H1 (cell line): ENCODE results near the gene ACYP2. TPM values are rescaled to one million over a fixed set of nuclear protein-coding genes. Genes with fewer than 3 reads are reported as not detected.

Experiments used
- CTCF ChIA-PET: fragments of 300-600 bp; sonication (Branson Sonifier 250); formaldehyde crosslinking; loops from one replicate; lab custom pipeline; 2021; ENCODE audit not compliant: partially characterized antibody; lab: Charles Lee
- POLR2A ChIA-PET: fragments of 300-600 bp; sonication (Branson Sonifier 250); formaldehyde crosslinking; loops from one replicate; lab custom pipeline; 2021; ENCODE audit warnings: inconsistent platforms; ENCODE audit not compliant: partially characterized antibody; lab: Charles Lee
- DNase-seq, 2 experiments: peaks; one replicate each; pipeline versions ENCODE4 v3.0.0 to v3.0.0-alpha.2; 2010 to 2022; ENCODE audit warnings: low spot score in 2 of 2, low read depth in 1 of 2, mixed read lengths in 1 of 2
- FAIRE-seq: peaks from 2 replicates; lab custom pipeline; 2011; peaks lifted over from hg19 to GRCh38; lab: Jason Lieb, UNC
- H2AFZ ChIP-seq: 2 replicates; pipeline ENCODE4 v1.8.1; 2012; ENCODE audit warnings: low read length, inconsistent platforms
- H2AK5ac ChIP-seq: 2 replicates; pipeline ENCODE4 v1.6.1; 2013; ENCODE audit warnings: low read depth, low read length
- H2BK120ac ChIP-seq: replicated peaks from 2 replicates; pipeline ENCODE3; 2013; ENCODE audit warnings: low read depth, low read length, inconsistent platforms
- H2BK12ac ChIP-seq: 2 replicates; pipeline ENCODE4 v1.6.1; 2013; ENCODE audit warnings: low read depth, low read length
- H2BK15ac ChIP-seq: 2 replicates; pipeline ENCODE4 v1.6.1; 2013; ENCODE audit warnings: low read length
- H2BK20ac ChIP-seq: 2 replicates; pipeline ENCODE4 v1.6.1; 2013; ENCODE audit warnings: low read length
- H2BK5ac ChIP-seq: 2 replicates; pipeline ENCODE4 v1.6.1; 2013; ENCODE audit warnings: low read depth, low read length
- H3K14ac ChIP-seq: 2 replicates; pipeline ENCODE4 v1.6.1; 2013; ENCODE audit warnings: inconsistent platforms; ENCODE audit not compliant: insufficient read length
- H3K18ac ChIP-seq: 2 replicates; pipeline ENCODE4 v1.6.1; 2013; ENCODE audit warnings: low read length; ENCODE audit errors: extremely low read depth
- H3K23ac ChIP-seq: 2 replicates; pipeline ENCODE4 v1.6.1; 2013; ENCODE audit warnings: inconsistent platforms; ENCODE audit not compliant: insufficient read length
- H3K23me2 ChIP-seq: 2 replicates; pipeline ENCODE4 v1.6.1; 2013; ENCODE audit warnings: low read depth, low read length
- H3K27ac ChIP-seq: 2 replicates; pipeline ENCODE4 v1.6.1; 2011; ENCODE audit warnings: low read depth, low read length, inconsistent platforms
- H3K27me3 ChIP-seq, 4 experiments: replicated peaks in 1 of 4; 1 replicate in 1 of 4; 2 replicates in 3 of 4; pipeline versions ENCODE4 v1.6.1 to v1.8.1; 2011 to 2013; ENCODE audit warnings: low read length in 3 of 4, mild to moderate bottlenecking in 3 of 4, inconsistent platforms in 2 of 4, mixed read lengths in 2 of 4, moderate library complexity in 1 of 4; ENCODE audit not compliant: control insufficient read depth in 3 of 4, insufficient read depth in 3 of 4; ENCODE audit errors: extremely low read depth in 1 of 4
- H3K36me3 ChIP-seq, 4 experiments: 2 replicates each; pipeline versions ENCODE4 v1.6.1 to v1.8.1; 2011 to 2013; ENCODE audit warnings: mild to moderate bottlenecking in 4 of 4, low read length in 3 of 4, moderate library complexity in 2 of 4, control low read depth in 1 of 4, inconsistent platforms in 1 of 4; ENCODE audit not compliant: insufficient read depth in 4 of 4, control insufficient read depth in 2 of 4
- H3K4ac ChIP-seq: replicated peaks from 2 replicates; pipeline ENCODE3; 2013; ENCODE audit warnings: low read length, low read depth, mixed read lengths, inconsistent platforms; ENCODE audit not compliant: insufficient read length
- H3K4me1 ChIP-seq, 4 experiments: replicated peaks in 1 of 4; 1 replicate in 1 of 4; 2 replicates in 3 of 4; pipeline versions ENCODE4 v1.6.1 to v1.8.1; 2011 to 2013; ENCODE audit warnings: low read length in 3 of 4, inconsistent platforms in 2 of 4, mixed read lengths in 1 of 4; ENCODE audit not compliant: insufficient read depth in 4 of 4, control insufficient read depth in 3 of 4
- H3K4me2 ChIP-seq, 2 experiments: 2 replicates each; pipeline versions ENCODE4 v1.6.1 to v1.8.1; 2011 to 2013; ENCODE audit warnings: low read depth in 2 of 2, low read length in 2 of 2, control low read depth in 1 of 2, inconsistent platforms in 1 of 2, mild to moderate bottlenecking in 1 of 2; ENCODE audit not compliant: insufficient read depth in 1 of 2
- H3K4me3 ChIP-seq, 4 experiments: fragments of 200-600, 300-600 bp in 1 of 4; sonication (generic), shearing (Covaris generic), sonication (Bioruptor Twin) in 1 of 4; 2 replicates each; pipeline versions ENCODE4 v1.5.1 to v1.8.1; 2011 to 2016; ENCODE audit warnings: low read length in 4 of 4, low read depth in 3 of 4, control low read depth in 2 of 4, inconsistent platforms in 2 of 4, mild to moderate bottlenecking in 2 of 4, mixed read lengths in 1 of 4, moderate library complexity in 1 of 4; ENCODE audit not compliant: insufficient read depth in 2 of 4; ENCODE audit errors: extremely low read depth in 1 of 4
- H3K56ac ChIP-seq: replicated peaks from 2 replicates; pipeline ENCODE3; 2013; ENCODE audit warnings: low read depth, mild to moderate bottlenecking, mixed read lengths, low read length, inconsistent platforms; ENCODE audit not compliant: insufficient read length
- H3K79me1 ChIP-seq: 2 replicates; pipeline ENCODE4 v1.6.1; 2013; ENCODE audit warnings: low read depth, low read length, control low read depth
- H3K79me2 ChIP-seq, 2 experiments: 2 replicates each; pipeline versions ENCODE4 v1.6.1 to v1.8.1; 2012 to 2013; ENCODE audit warnings: low read length in 2 of 2, mild to moderate bottlenecking in 2 of 2, inconsistent platforms in 1 of 2; ENCODE audit not compliant: insufficient read depth in 2 of 2, control insufficient read depth in 1 of 2
- H3K9ac ChIP-seq, 4 experiments: replicated peaks in 1 of 4; 1 replicate in 1 of 4; 2 replicates in 3 of 4; pipeline versions ENCODE4 v1.6.1 to v1.8.1; 2011 to 2013; ENCODE audit warnings: low read depth in 3 of 4, low read length in 3 of 4, control low read depth in 2 of 4, mild to moderate bottlenecking in 2 of 4, moderate library complexity in 2 of 4, inconsistent platforms in 1 of 4; ENCODE audit errors: extremely low read depth in 1 of 4
- H3K9me3 ChIP-seq, 2 experiments: 2 replicates each; pipeline versions ENCODE4 v1.6.1 to v1.8.1; 2012 to 2013; ENCODE audit warnings: mild to moderate bottlenecking in 2 of 2, moderate library complexity in 2 of 2, control low read depth in 1 of 2, inconsistent platforms in 1 of 2, low read depth in 1 of 2, low read length in 1 of 2, mixed read lengths in 1 of 2; ENCODE audit not compliant: insufficient read depth in 2 of 2
- H4K20me1 ChIP-seq, 2 experiments: replicated peaks in 1 of 2; 2 replicates each; pipeline versions ENCODE3 to v1.8.1; 2011 to 2013; ENCODE audit warnings: inconsistent platforms in 2 of 2, low read length in 2 of 2, mild to moderate bottlenecking in 1 of 2; ENCODE audit not compliant: insufficient read depth in 2 of 2, control insufficient read depth in 1 of 2
- H4K5ac ChIP-seq: 2 replicates; pipeline ENCODE4 v1.6.1; 2013; ENCODE audit warnings: low read length, low read depth, mixed read lengths, inconsistent platforms; ENCODE audit not compliant: insufficient read length
- H4K8ac ChIP-seq: 2 replicates; pipeline ENCODE4 v1.8.0; 2013; ENCODE audit warnings: mild to moderate bottlenecking, moderate library complexity, low read length, inconsistent platforms; ENCODE audit not compliant: insufficient read depth; ENCODE audit errors: extremely low read depth
- H4K91ac ChIP-seq: replicated peaks from 2 replicates; pipeline ENCODE3; 2013; ENCODE audit warnings: low read length, mixed read lengths, inconsistent platforms; ENCODE audit not compliant: insufficient read length
- RAD21 ChIP-seq, 2 experiments: IDR thresholded peaks in 1 of 2; conservative IDR thresholded peaks in 1 of 2; 2 replicates each; pipeline ENCODE4 v1.6.1; 2011; ENCODE audit warnings: low read depth in 2 of 2, low read length in 2 of 2, improper control_type of control experiment in 1 of 2, inconsistent platforms in 1 of 2, mild to moderate bottlenecking in 1 of 2, moderate library complexity in 1 of 2
- RBBP5 ChIP-seq: IDR thresholded peaks from 2 replicates; pipeline ENCODE4 v1.7.1; 2012; ENCODE audit warnings: low read depth, mild to moderate bottlenecking, inconsistent platforms, low read length, moderate library complexity, borderline replicate concordance
- SP2 ChIP-seq: IDR thresholded peaks from 2 replicates; pipeline ENCODE4 v1.6.1; 2012; ENCODE audit warnings: mild to moderate bottlenecking, low read length, inconsistent platforms
- WGBS, 2 experiments: shearing (Covaris generic) in 1 of 2; methylation state at CpG; one replicate each; pipeline versions ENCODE4 v1.1.6 to v1.1.7; 2013 to 2015; ENCODE audit warnings: low lambda C conversion rate in 2 of 2, mixed read lengths in 2 of 2, inconsistent platforms in 1 of 2, low coverage in 1 of 2, missing lambda C conversion rate in 1 of 2; ENCODE audit not compliant: insufficient replicate concordance in 2 of 2, insufficient coverage in 1 of 2, insufficient read length in 1 of 2; ENCODE audit errors: extremely low coverage in 1 of 2, missing lambda C conversion rate in 1 of 2; 5-methylcytosine and 5-hydroxymethylcytosine counted together
- polyA plus RNA-seq, 7 experiments: library from polyadenylated mRNA; depleted of rRNA in 3 of 7; stranded (reverse) in 5 of 7; unstranded in 2 of 7; fragments of >200 nt in 5 of 7; fragments of 200-250 nt in 2 of 7; gene quantifications; 1 replicate in 5 of 7; 2 replicates in 1 of 7; 4 replicates in 1 of 7; pipeline versions ENCODE4 v1.2.1 to v1.2.3, GENCODE V29; 2011 to 2013; ENCODE audit warnings: missing spikeins in 2 of 7, mixed read lengths in 2 of 7
- total RNA-seq: library from RNA; stranded (reverse); fragmentation: NEBNext Ultra II Directional; extraction: Animal tissue kit (Norgen Biotek cat#: 25700); gene quantifications from 2 replicates; pipeline ENCODE4 v1.2.1, GENCODE V29; 2021
- TF ChIP-seq, protein P1 (sequence below), 3 experiments: IDR thresholded peaks; 1 replicate in 2 of 3; 2 replicates in 1 of 3; pipeline versions ENCODE4 v1.5.1 to v1.6.1; 2011; ENCODE audit warnings: low read length in 3 of 3, mild to moderate bottlenecking in 3 of 3, inconsistent platforms in 2 of 3, low read depth in 1 of 3, moderate library complexity in 1 of 3; ENCODE audit not compliant: insufficient read depth in 1 of 3; ENCODE audit errors: control extremely low read depth in 1 of 3

ACYP2 gene
- total and polyA plus RNA-seq, 2 of the 8 experiments (the other 6 are each of a cell fraction or from before 2014, with no cell fraction given): 3.4 to 4.4 TPM

DNA sequence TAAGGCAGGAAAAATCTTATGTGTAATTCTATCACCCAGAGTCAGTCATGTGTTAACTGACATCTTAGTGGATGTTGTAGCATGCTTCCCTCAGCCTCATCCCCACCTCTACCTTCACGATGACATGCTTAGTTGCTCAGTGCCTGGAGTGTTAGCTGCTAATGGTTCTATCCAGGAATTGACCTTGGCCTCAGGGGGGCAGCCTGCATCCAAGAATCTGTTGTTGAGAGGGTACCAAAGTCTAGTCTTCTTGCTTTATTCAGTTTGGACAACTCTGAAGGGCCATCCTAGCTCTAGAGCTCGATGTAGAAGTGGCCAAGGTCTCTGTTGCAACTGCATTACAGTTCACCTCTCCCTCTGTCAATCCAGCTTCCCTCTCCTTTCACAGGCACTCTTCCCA lies 61.2 kb downstream of the ACYP2 start:
- H3K4ac ChIP-seq: no peak overlapping the region
- no peak overlapping the region for H4K8ac ChIP-seq
- peak; percentile 10 to 63 for DNase-seq
- H3K36me3 ChIP-seq: no peaks in the 10 kb centered on the region
- H3K9me3 ChIP-seq: no peaks in the 10 kb centered on the region
- no peak overlapping the region for H3K27ac ChIP-seq
- ChIA-PET POLR2A (no interaction called here), CTCF (interaction anchor here (0.5 to 3.8 kb wide), 25 partner anchors 9 to 1425 kb away, joined by 3 to 33 read pairs (median 4); no protein-coding TSS in a partner anchor)
- TF ChIP-seq SP2 (no peak), RAD21 (IDR thresholded peaks at IDR 0.05 in 1 of 2, conservative IDR thresholded peaks at IDR 0.05 in 1 of 2; ENCODE audit: low read depth in 2 of 2, low read length in 2 of 2) (peak; percentile 87 to 94), RBBP5 (no peak)
- TF ChIP-seq, protein P1, sequence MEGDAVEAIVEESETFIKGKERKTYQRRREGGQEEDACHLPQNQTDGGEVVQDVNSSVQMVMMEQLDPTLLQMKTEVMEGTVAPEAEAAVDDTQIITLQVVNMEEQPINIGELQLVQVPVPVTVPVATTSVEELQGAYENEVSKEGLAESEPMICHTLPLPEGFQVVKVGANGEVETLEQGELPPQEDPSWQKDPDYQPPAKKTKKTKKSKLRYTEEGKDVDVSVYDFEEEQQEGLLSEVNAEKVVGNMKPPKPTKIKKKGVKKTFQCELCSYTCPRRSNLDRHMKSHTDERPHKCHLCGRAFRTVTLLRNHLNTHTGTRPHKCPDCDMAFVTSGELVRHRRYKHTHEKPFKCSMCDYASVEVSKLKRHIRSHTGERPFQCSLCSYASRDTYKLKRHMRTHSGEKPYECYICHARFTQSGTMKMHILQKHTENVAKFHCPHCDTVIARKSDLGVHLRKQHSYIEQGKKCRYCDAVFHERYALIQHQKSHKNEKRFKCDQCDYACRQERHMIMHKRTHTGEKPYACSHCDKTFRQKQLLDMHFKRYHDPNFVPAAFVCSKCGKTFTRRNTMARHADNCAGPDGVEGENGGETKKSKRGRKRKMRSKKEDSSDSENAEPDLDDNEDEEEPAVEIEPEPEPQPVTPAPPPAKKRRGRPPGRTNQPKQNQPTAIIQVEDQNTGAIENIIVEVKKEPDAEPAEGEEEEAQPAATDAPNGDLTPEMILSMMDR (IDR thresholded peaks at IDR 0.05; ENCODE audit: control extremely low read depth in 1 of 3, insufficient read depth in 1 of 3, low read depth in 1 of 3, low read length in 3 of 3): peak; percentile 46 to 79 (median 70)
- FAIRE-seq: peak; percentile 42
- H2BK5ac ChIP-seq: no peak overlapping the region
- H3K14ac ChIP-seq: no peak overlapping the region
- no peaks in the 10 kb centered on the region for H3K27me3 ChIP-seq
- H4K5ac ChIP-seq: no peak overlapping the region
- H3K23ac ChIP-seq: no peak overlapping the region
- H3K4me2 ChIP-seq: no peak overlapping the region
- no peaks in the 10 kb centered on the region for H3K4me1 ChIP-seq
- H4K91ac ChIP-seq: no peak overlapping the region
- H3K79me1 ChIP-seq: no peaks in the 10 kb centered on the region
- WGBS, 2 experiments: 77% methylated on average over 2 of the region's 2 CpGs; no CpG with 5 or more reads in 1 of the 2 experiments
- H3K18ac ChIP-seq: no peak overlapping the region
- H3K56ac ChIP-seq: no peak overlapping the region
- no peaks in the 10 kb centered on the region for H3K23me2 ChIP-seq
- no peaks in the 10 kb centered on the region for H4K20me1 ChIP-seq
- H2BK15ac ChIP-seq: no peak overlapping the region
- H2AK5ac ChIP-seq: no peak overlapping the region
- no peaks in the 10 kb centered on the region for H3K79me2 ChIP-seq
- H2BK12ac ChIP-seq: no peak overlapping the region
- H2BK20ac ChIP-seq: no peak overlapping the region
- no peak overlapping the region for H2BK120ac ChIP-seq
- H3K9ac ChIP-seq: no peak overlapping the region
- H3K4me3 ChIP-seq: no peak overlapping the region
- no peak overlapping the region for H2AFZ ChIP-seq
